HG03103 (cell line): ENCODE measurements around the gene CCDC12.

Experiments used
- ATAC-seq: cut with Tn5 transposase; IDR thresholded peaks from one replicate; pipeline ENCODE4 v1.9.1; 2021; ENCODE audit warnings: low read depth; ENCODE audit not compliant: unreplicated experiment

The CCDC12 gene

DNA sequence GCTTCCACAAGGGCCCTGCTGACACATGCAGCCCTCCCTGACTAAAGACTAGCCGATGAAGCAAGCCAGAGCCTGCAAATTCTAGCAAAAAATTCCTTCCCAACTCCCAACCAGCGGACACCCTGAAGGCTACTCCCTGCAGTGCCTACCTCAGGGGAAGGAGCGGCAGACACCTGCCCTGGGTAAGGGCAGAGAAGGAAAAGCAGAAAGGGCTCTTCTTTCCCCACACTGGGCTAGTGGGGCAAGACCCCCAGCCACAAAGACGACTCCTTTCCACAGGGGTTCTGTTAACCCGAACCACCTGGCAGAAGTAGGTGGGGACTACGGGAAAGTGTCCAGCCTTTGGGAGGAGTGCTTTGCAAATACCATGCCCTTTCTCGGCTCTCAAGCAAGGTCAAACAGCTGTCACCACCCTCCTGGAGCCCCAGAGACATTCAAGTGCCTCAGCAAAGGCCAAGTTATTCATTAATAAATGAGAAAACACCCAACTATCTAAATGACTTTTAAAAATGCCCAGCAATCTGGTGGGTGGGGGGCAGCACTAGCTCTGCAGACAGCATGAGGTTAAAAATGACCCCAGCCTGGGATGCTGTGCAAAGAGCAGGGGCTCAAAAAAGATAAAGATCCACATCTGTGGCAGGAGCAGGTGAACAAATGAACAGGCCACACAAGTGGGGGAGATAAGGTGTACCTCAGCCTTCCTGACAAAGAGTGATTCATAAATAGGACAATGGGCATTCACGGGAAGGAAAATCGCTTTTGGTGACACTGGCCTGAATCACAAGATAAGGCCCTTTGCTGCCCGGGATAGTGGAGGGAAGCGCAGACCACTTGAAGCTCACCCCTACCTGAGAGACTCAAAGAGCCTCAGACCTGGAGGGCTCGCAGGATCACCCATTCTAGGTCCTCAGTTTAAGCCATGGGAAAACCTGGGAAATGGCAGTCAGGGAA lies 33.0 kb downstream of the CCDC12 start:
- ATAC-seq: no peak

DNA sequence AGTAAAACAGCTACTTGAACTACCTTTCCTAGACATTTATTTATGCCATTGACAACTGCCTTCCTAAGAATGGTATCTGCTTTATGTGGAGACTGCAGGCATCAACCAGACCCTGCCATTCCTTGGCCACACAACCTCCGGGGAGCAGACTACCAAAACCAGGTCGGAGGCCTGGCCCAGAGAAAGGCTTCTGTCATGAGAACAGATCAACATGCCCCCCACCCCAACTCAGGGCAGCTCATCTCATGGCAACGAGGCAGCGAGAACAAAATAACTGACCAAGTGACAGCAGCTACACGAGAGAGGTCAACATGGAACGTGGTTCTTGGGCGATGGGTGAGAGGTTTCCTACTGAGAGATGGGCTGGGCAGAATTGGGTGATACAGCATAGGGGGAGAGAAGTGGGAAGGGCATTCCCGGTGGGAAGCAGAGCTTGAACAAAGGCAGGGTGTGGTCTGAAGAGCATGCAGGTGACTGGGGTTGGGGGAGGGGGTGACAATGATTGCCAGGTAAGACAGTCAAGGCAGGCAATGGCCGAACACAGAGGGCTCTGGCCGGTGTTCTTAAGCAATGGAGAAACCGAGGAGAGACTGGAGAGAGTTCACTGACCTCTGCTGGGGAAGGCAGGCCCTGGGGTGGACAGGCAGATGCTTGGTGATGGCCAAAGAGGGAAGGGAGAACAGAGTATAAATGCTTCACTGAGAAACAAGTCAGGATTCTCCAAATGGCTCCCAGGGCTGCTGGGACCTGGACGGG lies 33.9 kb downstream of the CCDC12 start:
- no peak for ATAC-seq

DNA sequence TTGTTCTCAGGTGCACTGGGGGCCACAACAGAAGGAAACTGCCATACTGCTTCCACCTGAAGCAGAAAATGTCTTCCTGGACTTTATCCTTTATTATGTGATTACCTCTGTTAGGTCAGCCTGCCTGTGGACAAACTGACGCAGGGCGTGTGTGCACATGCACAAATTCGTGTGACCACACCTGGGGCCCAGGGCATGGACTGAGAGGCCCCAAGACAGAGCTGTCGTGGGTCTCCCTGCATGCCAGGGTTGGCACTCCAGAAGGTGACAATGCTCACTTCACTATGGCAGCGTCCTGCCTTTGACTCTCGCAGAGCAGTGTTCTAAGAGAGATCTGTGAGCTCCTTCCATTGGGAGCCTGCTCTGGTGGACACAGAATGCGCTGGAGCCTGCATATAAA lies 34.5 kb downstream of the CCDC12 start:
- ATAC-seq: no peak

DNA sequence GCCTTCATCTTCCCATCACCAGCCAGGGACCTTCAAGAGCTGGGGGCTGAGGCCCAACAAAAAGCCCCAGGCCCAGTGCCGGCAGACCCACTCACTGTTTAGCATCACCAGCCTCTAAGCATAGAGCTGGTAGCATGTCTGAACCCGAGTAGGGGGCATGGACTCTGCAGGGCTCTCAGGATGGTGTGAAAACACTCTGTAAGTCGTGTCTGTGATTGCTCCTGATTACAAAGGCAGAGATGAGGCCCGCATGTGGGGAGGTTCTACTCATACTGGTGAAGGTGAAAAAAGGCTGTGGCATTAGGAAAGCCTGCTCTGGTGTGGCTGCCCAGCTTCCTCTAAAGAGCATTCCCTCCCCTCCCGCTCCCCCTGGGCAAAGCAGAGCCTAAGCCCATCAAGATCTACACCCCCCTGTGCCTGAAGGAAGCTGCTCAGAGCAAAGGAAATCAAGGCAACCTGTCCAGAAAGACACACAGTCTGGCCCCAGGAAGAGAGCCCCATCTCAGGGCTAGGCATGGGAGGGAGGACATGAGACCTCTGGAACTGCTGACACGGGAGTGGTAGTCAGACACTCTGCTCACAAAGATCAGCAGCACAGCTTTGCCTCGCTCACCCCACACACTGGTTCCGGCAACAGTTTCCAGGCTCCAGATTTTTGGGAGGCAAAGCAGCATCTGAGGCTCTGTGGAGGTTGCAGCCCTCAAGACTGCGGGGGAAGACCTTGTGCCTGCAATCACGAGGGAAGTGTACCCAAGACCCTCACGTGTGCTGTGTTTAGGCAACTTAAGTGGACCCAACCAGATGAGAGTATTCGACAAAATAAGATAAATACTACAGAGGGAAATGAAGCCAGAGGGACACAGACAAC lies 36.7 kb downstream of the CCDC12 start:
- ATAC-seq: no peak

DNA sequence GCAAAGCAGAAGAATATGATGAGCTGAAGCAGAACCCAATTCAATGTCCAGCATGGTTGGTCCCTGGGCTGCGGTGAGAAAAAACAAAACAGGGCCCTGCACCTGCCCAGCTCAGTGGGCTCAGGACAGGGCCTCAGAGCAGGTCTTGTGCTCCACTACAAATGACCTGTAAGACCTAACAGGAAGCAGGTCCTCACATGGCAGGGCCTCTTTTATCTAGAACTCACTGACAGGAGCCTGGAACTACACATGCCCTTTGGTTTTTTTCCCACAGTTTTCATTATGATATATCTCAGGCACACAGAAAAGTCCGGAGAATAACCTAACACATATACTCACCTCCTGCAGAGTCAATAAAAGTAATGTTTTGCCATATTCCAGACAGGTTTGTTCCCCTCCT lies 38.4 kb downstream of the CCDC12 start:
- ATAC-seq: no peak

DNA sequence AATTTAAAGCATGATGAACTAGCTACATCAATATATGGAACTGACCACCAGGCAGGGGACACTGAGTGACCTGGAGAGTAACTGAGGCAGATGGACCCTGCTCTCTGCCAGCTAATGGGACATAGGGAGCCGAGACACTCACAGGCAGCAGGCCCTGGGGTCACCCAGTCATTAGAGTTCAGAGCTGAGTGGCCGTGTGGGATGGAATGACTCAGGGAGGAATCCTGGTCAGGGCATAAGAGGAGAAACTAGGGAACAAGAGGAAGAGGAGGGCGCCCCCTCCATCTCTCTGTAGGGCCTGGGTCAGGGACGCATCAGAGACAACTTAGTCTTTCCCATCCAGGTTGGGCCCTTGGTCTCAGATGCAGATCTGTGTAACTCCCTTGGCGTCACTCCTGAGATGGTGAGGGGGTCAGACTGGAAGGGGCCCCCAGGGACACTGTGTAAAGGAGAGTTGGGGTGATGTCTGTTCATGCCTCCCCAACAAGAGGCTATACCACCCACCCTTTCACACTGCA lies 39.8 kb downstream of the CCDC12 start:
- ATAC-seq: no peak

DNA sequence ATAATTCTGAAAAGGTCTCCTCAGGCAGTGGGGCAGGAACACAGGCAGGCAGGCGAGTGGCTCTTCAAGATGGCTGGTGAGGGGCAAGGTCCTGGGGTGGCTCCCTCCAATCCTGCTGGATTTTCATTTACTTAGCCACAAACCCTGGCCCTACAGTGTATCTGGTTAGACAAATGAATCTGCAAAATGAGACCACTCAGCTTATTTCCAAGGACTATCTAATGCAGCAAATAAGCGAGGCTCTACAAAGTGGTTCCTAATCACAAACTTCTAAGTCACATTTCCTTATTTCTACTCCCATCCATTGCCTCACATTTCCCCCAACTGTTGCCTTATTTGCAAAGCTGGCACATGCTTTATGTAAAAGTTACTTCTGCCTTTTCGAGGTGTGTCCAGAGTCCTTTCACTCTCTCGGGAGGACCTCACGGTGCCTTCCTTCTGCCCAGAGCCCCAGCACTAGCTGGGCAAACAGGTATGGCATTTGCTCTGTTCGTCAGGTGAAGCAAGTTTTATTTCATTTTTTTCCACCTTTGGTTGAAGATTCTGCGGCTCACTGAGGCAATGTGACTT lies 40.5 kb downstream of the CCDC12 start:
- no peak for ATAC-seq

DNA sequence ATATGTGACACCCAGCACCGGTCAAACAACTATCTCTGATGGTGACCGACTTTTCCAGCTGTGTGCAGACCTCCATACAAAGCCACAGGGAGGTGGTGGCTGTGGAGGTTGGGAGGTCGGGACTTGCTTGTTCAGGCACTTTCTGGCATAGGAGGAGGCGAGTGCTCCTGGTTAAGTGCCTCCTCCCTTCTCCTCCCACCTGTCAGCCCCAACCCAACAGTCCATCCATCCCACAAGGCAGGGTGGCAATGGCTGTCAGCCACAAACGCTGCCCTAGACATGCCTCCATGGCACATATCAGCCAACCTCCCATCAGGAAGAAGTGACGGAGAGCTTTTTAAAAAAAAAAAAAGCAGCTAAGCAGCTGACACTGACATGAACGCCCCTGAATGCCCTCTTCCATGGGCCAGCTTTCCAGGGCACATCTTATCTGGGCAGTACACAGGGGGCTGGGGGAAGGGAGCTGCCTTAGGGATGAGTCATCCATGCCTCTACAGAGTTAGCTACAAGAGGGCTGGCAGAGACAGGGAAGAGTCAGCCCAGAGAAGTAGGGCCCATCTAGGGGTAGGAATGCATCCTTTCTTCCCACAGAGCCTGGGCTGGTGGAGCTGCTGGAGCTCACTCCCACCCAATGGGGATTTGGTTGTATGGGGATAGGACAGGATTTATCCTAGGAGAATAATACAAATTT lies 41.2 kb downstream of the CCDC12 start:
- ATAC-seq: no peak

DNA sequence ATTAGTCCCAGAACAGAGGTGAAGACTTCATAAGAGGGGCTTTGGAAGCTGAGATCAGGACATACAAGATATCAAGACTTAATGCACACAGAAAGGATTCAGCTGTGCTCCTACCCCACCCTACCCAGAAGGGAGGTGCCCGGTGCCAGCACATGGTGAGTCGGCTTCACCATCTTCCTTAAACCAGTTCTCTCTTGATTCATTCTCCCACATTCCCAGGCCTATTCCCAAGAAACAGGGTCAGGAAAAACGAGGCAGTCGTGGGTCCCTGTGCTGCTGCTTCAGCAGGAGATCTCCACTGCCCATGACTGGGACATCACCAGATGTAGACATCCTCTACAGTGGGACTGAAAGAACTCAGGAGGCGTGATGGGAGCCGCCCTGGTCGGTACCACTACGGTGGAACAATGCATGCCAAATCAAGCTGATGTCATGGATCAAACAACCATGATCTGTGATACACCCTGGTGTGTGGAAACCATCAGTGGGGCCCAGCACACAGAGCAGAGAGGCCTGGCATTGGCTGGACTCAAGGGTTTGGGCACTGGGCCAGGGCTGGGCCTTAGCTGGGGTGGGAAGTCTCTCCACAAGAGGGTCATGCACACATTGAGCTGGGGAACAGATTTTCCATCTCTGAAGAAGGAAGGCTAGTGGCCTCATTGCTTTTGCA lies 41.9 kb downstream of the CCDC12 start:
- no peak for ATAC-seq

DNA sequence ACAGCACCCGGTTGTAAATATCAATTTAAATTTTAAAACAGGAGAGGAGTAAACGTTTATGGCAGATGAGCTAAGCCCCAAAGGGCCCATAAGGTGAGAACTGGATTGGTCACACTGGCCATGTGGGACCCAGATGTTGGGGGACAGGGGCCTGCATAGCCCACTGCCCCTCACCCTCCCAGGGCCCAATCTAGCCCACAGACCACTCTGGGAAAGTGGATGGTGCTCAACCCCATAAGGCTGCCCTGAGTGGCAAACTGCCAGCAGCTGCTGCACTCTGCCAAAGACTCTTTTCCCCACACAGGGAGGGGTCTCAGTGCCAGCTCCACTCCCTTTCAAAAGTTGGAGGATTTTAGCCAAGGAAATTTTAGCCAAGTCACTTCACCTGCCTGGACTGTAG lies 42.5 kb downstream of the CCDC12 start:
- no peak for ATAC-seq

DNA sequence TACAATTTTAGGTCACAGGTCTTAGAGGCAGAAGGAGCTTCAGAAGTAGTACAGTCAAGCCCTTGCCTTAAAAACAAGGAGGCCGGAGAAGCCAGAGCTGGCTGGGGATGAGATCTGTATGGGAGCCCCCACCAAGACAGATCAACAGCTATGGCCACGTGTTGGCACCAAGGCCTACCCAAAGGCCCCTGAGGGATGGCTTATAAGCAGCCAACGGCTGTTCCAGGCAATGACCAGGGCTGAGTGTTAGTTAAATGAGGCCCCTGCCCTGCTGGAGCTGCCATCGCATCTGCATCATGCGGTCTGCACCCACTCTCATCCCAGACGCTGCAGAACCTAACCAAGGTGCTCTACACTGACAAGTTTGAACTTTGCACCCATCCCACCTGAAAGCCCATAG lies 43.3 kb downstream of the CCDC12 start:
- no peak for ATAC-seq

DNA sequence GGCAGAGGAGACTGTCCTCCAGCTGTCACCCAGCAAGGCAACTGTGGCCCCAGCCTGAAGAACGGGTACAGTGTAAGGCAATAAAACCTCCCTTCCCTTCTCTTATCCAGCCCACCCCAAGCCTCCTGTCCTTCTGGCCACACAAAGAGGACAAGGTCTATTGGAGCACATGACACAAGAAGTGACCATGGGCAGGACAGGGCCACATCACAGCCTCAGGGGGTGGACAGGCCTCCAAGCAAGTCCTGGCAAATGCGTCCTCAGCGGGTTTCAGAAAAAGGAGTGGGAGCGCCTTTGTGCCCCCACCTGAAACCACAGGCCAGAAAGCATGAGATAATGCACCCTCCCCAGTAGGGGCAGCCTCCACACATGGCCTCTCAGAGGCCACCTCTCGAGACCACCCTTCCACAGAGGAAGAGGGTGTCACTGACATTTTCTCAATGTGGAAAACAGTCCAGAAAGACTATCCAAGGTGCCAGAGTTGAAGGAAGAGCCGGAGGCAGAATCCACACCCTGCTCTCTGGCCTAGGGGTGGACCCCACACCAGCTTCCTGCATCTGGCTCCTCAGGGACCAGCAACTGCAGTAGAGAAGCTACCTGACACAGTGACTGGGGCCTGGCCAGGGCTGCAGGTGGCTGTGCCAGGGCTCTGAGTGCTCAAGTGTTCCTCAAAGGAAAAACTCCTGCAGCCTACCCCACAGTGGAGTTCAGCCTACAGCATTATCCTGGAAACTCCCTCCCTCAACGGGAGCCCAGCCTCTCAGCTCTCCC lies 43.9 kb downstream of the CCDC12 start:
- no peak for ATAC-seq

DNA sequence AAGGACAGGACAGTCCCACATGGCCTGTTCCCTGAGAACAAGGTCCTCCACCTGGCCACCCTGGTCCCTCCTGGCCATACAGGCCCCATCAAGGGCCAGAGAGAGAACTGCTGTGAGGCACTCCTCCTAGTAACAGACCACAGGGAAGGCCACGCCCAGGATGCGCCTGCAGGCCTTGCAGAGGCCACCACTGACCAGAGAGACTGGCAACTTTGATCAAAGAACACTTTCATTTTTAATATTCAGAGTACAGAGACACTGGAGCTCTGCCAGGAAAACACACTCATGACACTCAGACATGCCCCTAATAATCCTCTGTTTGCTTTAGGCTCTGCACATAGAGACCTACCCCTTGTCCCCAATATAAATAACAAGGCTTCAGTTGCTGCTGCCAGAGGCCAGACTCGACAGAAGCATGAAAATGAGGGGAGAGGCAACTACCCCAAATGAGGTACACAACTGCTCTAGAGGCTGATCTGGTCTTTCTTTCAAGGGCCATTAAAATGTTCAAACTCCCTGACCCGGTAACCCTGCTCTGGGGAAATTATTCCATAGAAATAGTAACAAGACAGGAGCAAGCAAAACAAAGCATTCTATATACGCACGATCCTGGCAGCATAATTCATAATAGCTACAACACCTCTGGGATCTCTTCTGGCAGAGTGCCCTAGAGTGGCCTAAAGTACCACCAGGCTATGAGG lies 44.8 kb downstream of the CCDC12 start:
- no peak for ATAC-seq

DNA sequence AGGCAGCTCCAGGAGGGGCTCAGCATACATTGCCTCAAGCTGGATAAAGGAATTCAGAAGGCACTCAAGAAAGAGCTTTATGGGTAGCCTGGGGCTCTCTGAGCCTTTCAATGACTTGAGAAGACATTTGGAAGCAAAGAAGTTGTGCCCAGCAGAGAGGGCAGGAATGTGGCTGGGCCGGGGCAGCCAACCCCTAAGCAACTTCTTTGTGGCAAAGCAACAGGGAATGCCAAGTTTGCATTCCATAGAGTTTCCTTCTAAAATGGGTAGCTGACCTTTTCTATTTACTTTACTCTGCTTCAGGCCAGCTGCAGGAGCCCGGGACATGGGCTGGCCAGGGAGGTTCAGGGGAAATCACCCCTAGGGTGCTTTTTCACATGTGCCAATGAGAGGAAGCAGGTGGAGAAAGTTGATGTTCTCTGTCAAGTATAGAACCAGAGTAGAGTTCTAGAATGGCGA lies 45.6 kb downstream of the CCDC12 start:
- ATAC-seq: no peak

DNA sequence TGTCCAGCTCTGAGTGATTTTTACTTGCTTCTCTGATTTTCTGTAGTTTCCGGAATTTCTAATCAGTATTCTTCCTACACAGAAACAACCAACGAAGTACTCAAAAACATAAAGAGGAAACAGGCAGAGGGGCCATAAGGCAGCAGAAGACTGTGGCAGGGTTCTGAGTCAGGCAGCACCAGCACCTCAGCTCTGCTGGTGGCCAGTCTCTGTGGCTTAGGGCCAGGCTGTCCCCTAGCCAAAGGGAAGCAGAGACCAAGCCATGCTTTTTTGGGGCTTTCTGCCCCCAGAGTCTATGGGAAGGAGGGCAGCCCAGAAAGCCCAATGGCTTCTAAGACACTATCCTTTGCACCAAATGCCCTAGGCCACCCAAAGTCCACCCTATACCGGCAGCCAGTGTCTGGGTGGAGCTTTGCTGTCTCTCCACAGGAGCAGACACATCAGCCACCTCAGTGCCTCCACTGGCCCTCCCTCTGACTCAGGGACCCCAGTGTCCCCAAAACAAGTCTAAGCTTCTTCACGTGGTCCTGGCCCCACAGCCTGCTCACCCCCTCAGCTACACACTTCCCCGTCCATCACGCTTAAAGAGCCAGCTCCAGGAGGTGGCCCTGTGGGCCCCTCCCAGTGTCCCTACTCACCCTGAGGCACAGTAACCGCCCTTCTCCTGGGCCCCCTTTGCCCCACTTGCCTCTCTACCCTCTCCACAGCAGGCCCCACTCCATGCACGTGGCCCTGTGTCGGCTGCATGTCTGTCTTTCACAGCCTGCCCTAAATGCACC lies 46.2 kb downstream of the CCDC12 start:
- ATAC-seq: no peak

DNA sequence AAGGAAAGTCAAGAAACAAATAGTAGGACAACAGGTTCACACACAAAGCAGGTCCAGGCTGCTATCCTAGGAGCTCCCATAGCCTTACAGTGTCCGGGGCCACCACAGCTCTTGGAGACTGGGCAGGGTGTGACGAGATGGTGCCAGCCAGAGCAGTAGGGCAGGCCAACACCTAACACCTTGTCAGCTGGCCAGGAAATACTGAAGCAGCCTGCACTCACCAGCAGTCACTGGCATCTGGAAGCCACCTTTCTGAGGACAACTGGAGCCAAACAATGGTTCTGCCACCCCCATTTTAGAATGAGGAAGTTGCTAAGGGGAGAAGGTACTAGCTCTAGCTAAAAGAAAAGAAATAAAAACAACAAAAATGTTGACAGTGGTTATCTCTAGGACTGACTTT lies 47.2 kb downstream of the CCDC12 start:
- no peak for ATAC-seq

DNA sequence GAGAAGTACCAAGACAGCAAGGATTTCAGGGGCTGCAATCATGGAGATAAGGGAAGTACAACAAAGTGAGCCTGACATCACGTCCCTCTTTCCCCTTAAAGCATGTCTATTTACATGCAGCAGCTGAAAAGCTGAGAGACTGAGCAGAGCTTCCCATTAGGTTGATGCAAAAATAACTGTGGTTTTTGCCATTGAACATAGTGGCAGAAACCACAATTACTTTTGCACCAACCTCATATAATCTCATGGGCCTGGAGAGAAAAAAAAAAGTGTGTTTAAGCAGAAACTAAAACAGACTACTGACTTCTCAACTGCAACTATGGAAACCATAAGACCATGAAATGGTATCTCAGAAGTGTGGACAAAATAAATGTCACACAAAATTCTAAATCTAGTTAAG lies 48.3 kb downstream of the CCDC12 start:
- ATAC-seq: no peak
